Occipital lobe (tissue), 2 donors: ENCODE results near the gene DHRS2. TPM values are rescaled to one million over a fixed set of nuclear protein-coding genes. Genes with fewer than 3 reads are reported as not detected.

Experiments
- DNase-seq: peaks from one replicate; lab custom pipeline; 2025; lab: John Stamatoyannopoulos, UW
- total RNA-seq: library from RNA; depleted of rRNA; stranded (reverse); fragments of >200 nt; gene quantifications from one replicate; pipeline ENCODE4 v1.2.3, GENCODE V29; 2014

DHRS2 gene
- total RNA-seq, 1 donor from 2014 or later: 0.31 TPM

DNA sequence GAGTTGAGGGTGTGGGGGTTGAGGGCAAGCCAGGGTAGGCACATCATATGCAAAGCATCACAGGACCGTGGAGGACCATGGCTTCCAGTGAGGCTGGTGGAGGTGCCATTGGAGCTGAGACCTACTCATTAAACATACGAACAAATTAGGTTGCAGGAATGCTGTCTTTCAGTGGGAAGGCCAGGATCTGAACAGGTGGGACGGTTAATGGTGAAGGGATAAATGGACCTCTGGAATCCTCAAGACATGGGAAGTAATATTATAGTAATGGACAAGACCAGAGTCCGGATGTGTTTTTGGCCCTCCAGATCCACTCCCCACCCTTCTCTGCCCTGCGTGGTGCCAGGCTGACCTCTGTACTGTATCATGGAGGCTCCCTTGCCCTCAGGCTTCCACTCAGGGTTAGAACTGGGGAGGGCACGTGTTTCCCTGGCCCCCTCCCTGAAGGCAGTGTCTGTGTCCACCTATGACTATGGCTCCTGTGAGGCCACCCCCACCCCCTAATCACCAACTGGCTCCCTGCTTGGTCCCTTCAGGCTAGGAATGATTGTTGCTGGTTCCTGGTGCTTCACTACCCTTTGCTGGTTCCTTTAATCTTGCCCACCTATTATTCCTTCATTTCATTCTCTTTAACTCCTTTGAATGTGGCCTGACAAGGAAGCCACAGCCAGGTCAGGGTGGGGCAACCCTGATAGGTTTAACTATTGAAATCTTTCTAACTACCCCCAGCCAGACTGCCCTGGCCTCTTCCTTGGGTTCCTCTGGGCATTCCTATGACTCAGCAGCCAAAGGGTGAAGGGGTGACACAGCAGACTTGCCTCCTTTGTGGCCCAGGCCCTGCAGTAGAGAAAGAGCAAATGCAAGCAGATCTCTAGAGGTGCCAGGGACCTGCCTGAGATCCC, 10.7 kb downstream of the DHRS2 start:
- DNase-seq: no peak

DNA sequence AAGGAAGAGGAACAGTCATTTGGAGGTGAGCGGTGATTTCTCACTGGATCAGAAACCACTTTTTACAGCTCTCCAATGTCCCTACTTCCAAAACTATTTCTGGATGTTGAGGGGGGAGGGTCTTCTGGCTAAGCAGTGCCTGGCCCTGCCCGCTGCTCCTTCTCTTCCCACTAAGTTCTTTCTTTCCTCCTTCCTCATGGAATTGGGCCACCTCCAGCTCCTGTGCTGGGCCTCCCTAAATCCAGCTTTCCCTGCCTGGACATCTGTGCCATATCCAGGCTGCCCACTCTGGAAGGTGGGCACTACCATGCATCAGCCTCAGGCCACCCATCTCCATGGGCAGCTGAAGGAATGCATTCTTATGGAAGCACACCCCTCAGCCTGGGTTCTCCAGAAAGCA, 11.5 kb downstream of the DHRS2 start:
- no peak for DNase-seq

DNA sequence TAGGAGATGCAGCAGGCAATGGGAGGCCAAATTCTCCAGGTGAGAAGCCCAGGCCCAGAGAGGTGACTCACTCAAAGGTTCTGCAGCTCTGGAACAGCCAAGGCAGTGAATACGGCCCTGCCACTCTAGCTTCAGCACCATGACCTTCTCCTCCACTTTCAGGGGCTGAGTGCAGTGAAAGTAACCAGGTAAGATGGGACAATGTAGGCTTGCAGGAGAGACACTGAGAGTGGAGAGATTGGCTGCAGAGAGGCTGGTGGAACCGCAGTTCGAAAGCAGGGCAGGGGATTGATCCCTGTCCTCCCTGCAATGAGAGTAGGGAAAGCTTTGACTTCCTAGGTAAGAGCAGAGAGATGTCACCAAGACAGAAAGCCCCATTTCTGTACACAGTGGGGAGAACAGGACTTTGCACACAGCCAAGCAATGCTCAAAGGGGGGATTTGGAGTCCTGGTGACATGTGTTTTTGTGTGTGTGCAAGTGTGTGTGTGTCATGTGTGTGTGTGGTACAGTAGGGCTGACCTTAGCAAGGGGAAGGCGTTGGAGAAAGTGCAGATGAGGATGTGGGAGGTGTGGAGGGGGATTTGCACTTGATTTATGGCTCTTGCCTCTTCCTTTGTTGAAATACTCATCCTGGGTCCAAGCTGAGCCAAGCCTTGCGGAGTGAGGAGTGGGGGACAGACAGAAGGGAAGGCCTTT, 12.7 kb downstream of the DHRS2 start:
- no peak for DNase-seq

DNA sequence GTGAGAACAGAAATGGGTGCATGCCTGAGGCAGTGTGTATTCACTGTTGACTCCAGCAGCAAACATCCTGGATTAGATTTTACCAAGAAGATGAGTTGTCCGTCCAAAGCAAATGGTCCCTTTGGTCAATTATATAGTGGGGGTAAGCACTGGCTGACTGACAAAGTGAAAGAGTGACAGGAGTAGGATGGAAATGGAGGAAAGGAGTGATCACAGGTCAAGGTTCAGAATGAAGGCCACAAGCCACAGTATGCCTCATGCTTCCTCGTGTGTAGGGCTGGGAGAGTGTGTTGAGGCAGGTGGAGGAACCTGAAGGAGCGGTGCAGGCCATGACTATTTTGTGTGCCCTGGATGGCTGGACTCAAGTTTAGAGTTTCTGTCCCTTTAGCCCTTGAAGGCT, 14.3 kb downstream of the DHRS2 start:
- DNase-seq: no peak

DNA sequence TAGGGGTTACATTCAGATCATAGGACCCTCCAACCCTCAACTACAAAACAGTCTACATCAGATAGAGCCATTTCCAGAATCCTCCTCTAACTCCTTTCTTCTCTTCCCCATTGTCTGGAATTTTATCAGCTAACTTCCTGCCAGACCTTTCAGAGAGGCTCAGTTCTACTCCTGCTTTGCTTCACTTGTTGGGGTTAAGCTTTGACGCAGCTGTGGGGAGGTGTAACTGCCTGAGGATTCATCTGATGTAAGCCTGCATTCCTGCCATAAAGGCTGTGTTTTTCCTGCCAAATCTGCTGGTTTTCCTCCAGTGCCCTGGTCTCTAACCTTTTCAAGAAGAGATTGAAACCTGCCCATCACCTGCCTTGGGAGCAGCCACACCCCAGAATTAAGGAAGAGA, 16.9 kb downstream of the DHRS2 start:
- DNase-seq: no peak

DNA sequence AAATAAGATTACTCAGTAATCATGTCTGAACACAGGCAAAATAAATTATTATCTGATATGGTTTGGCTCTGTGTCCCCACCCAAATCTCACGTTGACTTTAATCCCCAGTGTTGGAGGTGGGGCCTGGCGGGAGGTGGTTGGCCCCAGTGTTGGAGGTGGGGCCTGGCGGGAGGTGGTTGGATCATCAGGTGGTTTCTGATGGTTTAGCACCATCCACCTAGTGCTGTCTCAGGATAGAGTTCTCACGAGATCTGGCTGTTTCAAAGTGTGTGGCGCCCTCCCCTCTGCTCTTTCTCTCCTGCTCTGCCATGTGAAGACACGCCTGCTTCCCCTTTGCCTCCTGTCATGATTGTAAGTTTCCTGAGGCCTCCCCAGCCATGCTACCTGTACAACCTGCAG, 18.1 kb downstream of the DHRS2 start:
- DNase-seq: no peak

DNA sequence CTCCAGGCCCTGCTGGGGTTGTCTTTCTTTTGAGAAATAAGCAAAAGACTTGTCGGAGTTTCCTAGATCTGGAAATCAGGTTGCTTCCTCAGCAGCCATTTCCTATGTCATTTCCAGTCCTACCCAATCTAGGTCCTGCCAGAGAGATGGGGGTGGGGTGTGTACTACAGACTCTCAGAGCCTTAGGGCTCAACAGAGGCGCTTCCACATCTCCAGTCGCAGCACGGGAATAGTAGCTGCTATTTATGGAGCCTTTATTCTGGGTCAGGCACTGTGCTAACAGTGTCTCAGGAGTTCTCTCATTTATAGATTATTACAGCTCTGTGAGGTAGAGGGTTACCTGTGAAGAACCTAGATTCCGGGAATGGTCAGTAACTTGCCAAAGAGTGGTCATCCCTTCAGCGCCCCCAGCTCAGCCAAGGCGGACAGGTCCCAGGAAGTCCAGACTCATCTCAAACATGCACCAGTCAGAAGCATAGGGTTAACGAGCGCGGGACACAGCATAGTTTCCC, 21.9 kb downstream of the DHRS2 start:
- no peak for DNase-seq

DNA sequence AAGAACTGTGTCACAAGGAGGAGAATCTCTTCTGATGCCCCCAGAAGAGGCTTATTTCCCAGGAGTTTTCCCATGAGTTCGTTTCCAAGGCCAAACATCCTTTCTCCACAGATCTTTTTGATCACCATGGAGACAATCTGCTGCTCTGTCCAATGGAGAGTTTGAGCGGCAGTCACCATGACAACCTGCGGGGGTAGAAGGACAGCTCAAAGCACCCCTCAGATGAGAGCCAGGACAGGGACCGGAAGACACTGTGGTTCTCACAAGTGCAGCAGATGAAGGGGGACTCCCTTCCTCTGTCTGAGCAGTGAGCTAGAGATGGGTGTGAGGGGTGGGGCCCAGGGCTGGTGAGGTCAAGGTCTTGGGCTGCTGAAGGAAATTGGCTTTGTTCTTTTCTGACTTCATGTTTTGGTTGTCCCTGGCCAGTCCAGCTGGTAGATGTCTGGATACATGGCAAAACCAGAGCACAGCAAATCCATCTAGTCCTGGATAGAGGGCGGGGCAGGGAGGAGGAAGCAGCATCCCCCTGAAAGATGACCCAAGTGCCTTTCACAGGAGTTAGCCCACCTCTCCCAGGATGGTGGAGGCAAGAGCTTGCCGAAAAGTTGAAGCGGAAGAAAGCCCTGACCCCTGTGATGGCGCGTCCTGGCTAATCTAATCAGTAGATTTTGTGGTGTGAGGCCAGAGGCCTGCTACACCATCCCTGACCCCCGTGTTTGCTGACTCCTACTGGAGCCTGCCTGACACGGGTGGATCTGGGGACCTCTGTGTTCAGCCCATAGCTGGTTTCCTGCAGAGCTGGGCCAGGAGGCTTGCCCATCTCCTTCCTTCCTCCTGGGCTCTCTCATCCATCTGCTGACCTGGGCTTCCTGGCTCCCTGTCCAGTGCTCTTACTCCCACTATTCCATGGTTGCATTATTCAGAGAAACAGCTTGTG, 24.4 kb downstream of the DHRS2 start:
- DNase-seq: peak; percentile 62

DNA sequence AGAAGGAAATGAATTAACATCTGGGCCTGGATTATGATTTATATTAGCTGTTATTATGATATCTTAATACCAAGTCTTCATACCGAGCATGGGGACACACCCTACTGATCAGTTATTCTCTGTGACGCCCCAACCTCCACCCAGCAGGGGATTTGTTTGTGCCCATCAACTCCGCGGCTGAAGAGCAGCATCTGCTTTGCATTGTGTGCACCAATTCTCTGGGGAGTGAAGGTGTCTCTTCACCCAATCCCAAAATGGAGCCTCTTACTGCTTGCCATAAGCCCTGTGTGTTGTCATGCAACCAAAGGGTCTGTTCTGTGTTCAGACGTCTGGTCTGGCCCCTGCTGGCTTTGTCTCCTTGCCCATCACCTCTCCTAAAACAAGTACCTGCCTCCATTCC, 25.4 kb downstream of the DHRS2 start:
- no peak for DNase-seq

DNA sequence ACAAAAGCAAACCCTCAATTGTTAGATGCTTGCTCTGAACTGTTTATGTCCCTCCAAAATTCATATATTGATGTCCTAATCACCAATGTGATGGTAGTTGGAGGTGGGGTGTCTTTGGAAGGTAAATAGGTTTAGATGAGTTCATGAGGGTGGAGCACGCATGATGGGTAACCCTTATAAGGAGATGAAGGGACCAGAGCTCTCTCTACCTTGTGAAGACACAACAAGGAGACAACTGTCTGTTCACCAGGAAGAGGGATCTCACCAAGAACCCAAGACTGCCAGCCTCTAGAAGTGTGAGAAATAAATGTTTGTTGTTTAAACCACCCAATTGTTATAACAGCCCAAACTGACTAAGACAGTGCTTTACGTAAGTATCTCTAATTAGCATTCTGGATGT, 27.0 kb downstream of the DHRS2 start:
- no peak for DNase-seq

DNA sequence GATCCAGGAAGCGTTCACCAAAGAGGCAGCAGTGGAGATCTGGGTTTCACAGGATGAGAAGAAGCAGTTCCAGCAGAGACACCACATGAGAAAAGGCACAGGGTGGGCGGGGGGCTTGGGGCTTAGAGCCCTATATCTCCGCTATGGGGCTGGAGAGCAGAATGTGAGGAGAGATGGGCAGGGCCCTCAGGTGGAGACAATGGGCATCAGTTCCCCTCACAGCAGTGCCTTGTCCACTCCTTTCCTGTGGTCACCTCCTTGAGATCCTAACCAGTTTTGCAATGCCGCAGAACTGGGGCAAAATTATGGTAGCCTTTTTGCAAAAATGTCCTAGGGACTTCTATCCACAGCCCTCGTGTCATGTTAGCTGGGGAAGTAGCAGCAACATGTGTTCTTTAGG, 27.5 kb downstream of the DHRS2 start:
- no peak for DNase-seq

DNA sequence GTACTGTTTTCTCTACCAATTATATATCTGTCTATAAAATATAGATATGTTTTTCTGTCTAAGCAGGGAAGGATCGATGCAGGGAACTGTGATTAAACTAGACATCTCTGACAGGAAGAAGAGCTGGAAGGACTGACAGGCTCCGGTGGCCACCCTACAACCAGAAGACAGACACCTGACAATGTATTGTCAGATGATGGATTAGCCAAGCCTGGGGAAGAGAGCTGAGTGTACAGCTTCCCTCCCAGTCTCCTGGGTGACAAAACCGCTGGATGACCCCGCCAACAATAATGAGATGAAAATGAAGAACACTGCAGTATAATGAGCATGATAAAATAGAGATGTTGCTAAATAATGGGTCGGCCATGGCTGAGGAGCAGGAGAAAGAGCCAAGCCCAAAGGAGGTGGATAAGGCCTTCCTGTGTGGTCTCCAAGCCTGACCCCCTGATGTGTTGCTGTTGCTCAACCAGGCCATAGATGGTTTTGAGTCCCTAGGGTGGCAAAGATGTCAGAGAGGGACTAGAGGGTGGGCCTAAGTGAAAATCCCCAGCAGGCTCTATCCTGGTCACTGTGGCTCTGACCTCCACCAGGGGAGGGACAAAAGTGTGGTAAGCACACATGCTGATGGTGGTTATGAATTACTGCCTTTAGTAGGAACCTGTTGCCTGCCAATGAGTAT, 28.2 kb downstream of the DHRS2 start:
- no peak for DNase-seq

DNA sequence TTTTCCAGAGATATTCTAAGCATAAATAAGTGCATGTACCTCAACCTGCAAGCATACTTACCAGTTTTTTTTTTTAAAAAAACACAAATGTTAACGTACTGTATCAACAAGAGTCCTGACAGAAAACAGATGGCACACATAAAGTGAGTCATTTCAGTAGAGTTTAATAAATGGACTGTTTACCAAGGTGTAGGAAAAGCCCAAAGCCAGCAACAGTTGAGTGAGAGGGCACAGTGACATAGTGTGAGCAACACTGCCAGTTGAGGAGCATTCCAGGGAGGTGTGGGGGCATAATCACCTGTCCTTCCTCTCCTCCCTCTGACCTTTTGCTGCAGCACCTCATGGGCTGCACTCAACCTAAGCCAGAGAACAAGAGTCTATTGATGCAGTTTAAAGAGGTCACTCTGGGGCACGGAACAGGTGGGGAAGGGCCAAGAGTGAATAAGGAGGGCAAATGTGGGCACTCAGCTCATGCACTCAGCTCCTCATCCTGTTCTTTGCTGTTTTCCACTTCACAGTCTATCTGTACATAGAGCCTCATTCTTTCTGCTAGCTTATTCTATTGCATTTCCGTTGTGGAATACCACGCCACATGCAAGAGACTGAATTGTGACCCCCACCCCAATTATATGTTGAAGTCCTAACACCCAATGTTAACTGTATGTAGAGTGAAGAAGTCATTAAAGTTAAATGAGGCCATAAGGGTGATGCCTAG, 29.3 kb downstream of the DHRS2 start:
- no peak for DNase-seq

DNA sequence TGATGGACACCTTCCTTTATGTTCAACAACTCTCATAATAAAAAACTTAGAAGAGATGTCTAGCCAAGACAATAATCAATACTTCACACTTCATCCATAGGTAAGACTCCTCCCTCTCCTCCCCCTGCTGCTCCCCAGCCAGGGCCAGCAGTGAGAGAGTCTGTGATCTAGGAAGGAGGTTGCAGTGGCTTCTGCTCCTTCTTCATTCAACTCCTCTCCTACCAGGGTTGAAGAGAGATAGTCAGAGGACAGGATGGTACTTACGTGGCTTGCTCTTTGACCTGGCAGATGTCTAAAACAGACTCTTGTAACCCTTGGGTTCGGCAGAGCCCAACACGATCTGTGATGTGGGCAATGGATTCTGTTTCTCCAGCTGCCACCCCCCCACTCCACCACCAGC, 31.0 kb downstream of the DHRS2 start:
- DNase-seq: no peak

DNA sequence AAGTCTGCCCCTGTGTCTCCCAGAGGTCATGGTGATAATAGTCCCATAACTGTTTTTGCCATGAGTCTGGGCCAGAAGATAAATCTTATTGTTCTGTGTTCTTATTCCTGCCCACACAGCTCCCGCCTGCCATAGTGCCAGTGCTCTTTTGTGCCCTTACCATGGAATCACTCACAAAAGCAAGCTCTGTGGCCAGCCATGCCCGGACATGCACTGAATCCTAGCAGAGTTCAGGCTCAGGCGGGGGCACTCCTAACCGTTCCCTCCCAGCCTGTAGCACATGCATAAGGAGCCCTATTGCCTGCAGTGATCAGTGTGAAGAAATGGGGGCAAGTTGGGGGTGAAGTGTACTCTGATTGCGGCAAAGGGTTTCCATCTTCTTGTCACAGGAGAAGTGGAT, 33.3 kb downstream of the DHRS2 start:
- DNase-seq: no peak

DNA sequence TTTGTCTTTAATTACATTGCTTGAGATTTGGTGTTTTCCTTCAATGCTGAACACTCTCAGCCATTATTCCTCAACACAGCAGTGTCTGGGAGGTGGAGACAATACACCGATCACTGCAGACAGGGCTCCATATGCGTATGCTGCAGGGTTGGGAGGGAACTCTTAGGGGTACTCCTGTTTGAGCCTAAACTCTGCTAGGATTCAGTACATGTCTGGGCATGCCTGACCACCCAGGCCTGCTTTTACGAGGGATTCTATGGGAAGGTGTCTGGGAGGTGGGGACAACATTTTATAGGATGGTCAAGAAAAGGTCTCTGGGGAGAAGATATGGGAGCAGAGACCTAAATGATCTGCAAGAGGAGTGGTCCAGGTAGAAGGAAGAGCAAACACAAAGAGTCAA, 34.3 kb downstream of the DHRS2 start:
- DNase-seq: no peak

DNA sequence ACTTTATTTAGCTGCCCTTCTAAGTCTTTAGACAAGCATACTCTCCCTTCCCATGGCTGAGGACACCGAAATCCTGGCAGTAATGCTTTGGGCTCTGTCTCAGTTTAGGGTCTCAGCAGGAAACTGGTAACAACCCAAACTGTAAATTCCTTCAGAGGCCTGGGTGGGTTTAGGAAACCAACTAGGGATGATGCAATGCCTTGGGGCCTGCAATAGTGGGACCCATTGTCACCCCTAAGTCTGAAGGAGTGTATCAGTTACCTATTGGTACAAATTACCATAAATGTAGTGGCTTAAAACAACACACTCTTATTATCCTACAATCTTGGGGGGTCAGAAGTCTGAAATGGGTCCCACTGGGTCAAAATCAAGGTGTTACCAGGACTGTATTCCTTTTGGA, 36.0 kb downstream of the DHRS2 start:
- no peak for DNase-seq

DNA sequence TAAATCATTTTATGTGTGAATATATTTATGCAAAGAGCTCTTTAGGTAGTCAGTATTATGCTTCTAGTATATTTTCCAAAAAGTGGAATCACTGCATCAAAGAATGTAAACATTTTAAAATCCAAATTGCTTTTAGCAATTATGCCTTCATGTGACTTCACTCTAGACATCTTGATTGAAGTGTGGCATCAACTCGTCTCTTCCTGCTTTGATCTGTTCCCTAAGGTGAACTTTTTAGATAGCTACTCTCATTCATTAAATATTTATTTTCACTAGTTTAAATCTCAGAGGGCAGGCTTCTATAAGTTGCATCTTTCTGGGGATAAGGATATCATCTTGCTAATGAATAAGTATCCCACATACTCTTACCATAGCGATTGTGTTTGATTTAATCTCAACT, 39.2 kb downstream of the DHRS2 start:
- DNase-seq: no peak

DNA sequence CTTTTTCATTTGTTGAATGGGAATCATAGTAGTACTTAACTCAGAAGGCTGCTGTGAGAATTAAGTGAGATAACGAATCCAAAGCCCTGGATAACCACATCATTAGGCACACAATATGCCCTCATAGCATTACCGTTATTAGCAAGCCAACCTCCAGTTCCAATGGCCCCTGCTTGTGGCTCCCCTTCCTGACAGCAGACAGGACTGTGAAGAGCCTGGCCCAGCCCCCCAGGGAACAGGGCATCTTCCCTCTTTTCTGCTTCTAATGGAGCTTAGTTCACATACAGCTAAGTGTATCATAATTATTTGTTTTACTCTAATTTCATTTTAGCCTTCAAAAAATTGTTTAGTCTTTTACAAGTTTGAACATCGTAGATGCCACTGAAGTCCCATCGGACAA, 39.7 kb downstream of the DHRS2 start:
- no peak for DNase-seq

DNA sequence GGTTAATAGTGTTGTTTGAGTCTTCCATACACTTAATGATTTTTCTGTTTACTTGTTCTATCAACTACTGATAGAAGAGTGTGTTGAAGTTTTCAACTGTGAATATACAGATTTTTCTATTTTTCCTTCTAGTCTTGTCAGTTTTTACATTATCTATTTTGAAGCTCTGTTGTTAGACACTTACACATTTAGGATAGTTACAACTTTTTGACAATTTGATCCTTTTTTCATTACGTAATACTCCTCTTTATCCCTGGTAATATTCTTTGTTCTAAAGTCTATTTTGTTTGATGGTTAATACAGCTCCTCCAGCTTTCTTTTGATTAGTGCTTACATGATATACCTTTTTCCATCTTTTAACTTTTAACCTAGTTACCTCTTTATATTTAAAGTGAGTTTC, 45.2 kb downstream of the DHRS2 start:
- no peak for DNase-seq
